ENCODE results near the gene C14orf39. TPM values are rescaled to one million over a fixed set of nuclear protein-coding genes. Genes with fewer than 3 reads are reported as not detected.
"Not testable (repeated sequence)": the region's sequence is repeated elsewhere in the genome, so short reads cannot be mapped to it uniquely, and the experiment has no call there.

Gene C14orf39
- total RNA-seq, 2 donors from 2014 or later = not detected

- H3K9me3 Mint-ChIP-seq = no peaks in the 10 kb centered on the region
- ATAC-seq (no peak), DNase-seq (ENCODE audit: low spot score) (no peak)
- H3K36me3 Mint-ChIP-seq = no peaks in the 10 kb centered on the region
- H3K27ac Mint-ChIP-seq = no peak overlapping the region
- peaks cover 39 to 54% of the 10 kb centered on the region in 2 donors for H3K27me3 Mint-ChIP-seq
- H3K4me3 Mint-ChIP-seq = no peak overlapping the region
- H3K4me1 Mint-ChIP-seq (ENCODE audit: low read depth in 2 of 2) = no peaks in the 10 kb centered on the region
Measured at GRCh38 chr14:60508363-60508706, 22.5 kb upstream of the C14orf39 start.

- DNase-seq (ENCODE audit: low spot score) = no peak
- no peak overlapping the region for H3K4me3 Mint-ChIP-seq
- H3K36me3 Mint-ChIP-seq = no peaks in the 10 kb centered on the region
- H3K4me1 Mint-ChIP-seq (ENCODE audit: low read depth in 2 of 2) = no peaks in the 10 kb centered on the region
- no peak for ATAC-seq
- no peaks in the 10 kb centered on the region for H3K9me3 Mint-ChIP-seq
- no peak overlapping the region for H3K27ac Mint-ChIP-seq
- peaks cover 38 to 56% of the 10 kb centered on the region in 2 donors for H3K27me3 Mint-ChIP-seq
Measured at GRCh38 chr14:60506985-60507829, 21.3 kb upstream of the C14orf39 start.

GRCh38 chr14:60506462-60506984 is 20.7 kb upstream of the C14orf39 start:
- DNase-seq (ENCODE audit: low spot score) (no peak), ATAC-seq (peak in 1 of 2 donors; percentile 24)
- Mint-ChIP-seq H3K27me3 (peaks cover 36 to 56% of the 10 kb centered on the region in 2 donors), H3K4me1 (ENCODE audit: low read depth in 2 of 2) (no peaks in the 10 kb centered on the region), H3K27ac (no peak overlapping the region), H3K9me3 (no peaks in the 10 kb centered on the region), H3K4me3 (no peak overlapping the region), H3K36me3 (no peaks in the 10 kb centered on the region)

GRCh38 chr14:60506010-60506409 is 20.1 kb upstream of the C14orf39 start:
- ATAC-seq (no peak), DNase-seq (ENCODE audit: low spot score) (no peak)
- Mint-ChIP-seq H3K9me3 (no peaks in the 10 kb centered on the region), H3K4me3 (no peak overlapping the region), H3K36me3 (no peaks in the 10 kb centered on the region), H3K27me3 (peaks cover 34 to 59% of the 10 kb centered on the region in 2 donors), H3K4me1 (ENCODE audit: low read depth in 2 of 2) (no peaks in the 10 kb centered on the region), H3K27ac (no peak overlapping the region)

- Mint-ChIP-seq H3K4me3 (no peak overlapping the region), H3K4me1 (ENCODE audit: low read depth in 2 of 2) (no peaks in the 10 kb centered on the region)
Measured at GRCh38 chr14:60505448-60505847, 19.6 kb upstream of the C14orf39 start.

GRCh38 chr14:60502541-60502940 is 16.7 kb upstream of the C14orf39 start:
- peaks cover 29 to 60% of the 10 kb centered on the region in 2 donors for H3K27me3 Mint-ChIP-seq
- H3K4me3 Mint-ChIP-seq = no peak overlapping the region
- ATAC-seq = no peak

More at GRCh38 chr14:60505448-60505847, 19.6 kb upstream of the C14orf39 start:
- DNase-seq (ENCODE audit: low spot score) = no peak
- no peaks in the 10 kb centered on the region for H3K36me3 Mint-ChIP-seq
- peaks cover 36 to 65% of the 10 kb centered on the region in 2 donors for H3K27me3 Mint-ChIP-seq
- ATAC-seq = no peak
- H3K27ac Mint-ChIP-seq = no peak overlapping the region
- no peaks in the 10 kb centered on the region for H3K9me3 Mint-ChIP-seq

GRCh38 chr14:60495946-60496345 is 10.1 kb upstream of the C14orf39 start:
- Mint-ChIP-seq H3K9me3 (peaks cover 3% of the 10 kb centered on the region), H3K27ac (no peak overlapping the region), H3K4me3 (no peak overlapping the region), H3K4me1 (ENCODE audit: low read depth in 2 of 2) (no peaks in the 10 kb centered on the region), H3K27me3 (peaks cover 15 to 18% of the 10 kb centered on the region in 2 donors), H3K36me3 (no peaks in the 10 kb centered on the region)
- ATAC-seq (no peak), DNase-seq (ENCODE audit: low spot score) (no peak)

More at GRCh38 chr14:60502541-60502940, 16.7 kb upstream of the C14orf39 start:
- no peaks in the 10 kb centered on the region for H3K36me3 Mint-ChIP-seq
- DNase-seq (ENCODE audit: low spot score) = no peak
- H3K4me1 Mint-ChIP-seq (ENCODE audit: low read depth in 2 of 2) = no peaks in the 10 kb centered on the region
- H3K27ac Mint-ChIP-seq = no peak overlapping the region
- no peaks in the 10 kb centered on the region for H3K9me3 Mint-ChIP-seq

GRCh38 chr14:60490270-60490669 is 4.4 kb upstream of the C14orf39 start:
- Mint-ChIP-seq H3K4me3 (no peak overlapping the region), H3K27me3 (peaks cover 9 to 11% of the 10 kb centered on the region in 2 donors), H3K36me3 (no peaks in the 10 kb centered on the region), H3K9me3 (peaks cover 3% of the 10 kb centered on the region), H3K27ac (no peak overlapping the region), H3K4me1 (ENCODE audit: low read depth in 2 of 2) (no peaks in the 10 kb centered on the region)
- ATAC-seq = no peak
- DNase-seq (ENCODE audit: low spot score) = no peak

GRCh38 chr14:60488175-60488574 is 2.3 kb upstream of the C14orf39 start:
- ATAC-seq (no peak), DNase-seq (ENCODE audit: low spot score) (no peak)
- H3K4me3 Mint-ChIP-seq = no peak overlapping the region
- peaks cover 3% of the 10 kb centered on the region for H3K9me3 Mint-ChIP-seq
- H3K27ac Mint-ChIP-seq = no peak overlapping the region
- peaks cover 9% of the 10 kb centered on the region in 2 donors for H3K27me3 Mint-ChIP-seq
- no peaks in the 10 kb centered on the region for H3K4me1 Mint-ChIP-seq (ENCODE audit: low read depth in 2 of 2)
- no peaks in the 10 kb centered on the region for H3K36me3 Mint-ChIP-seq

- peaks cover 9% of the 10 kb centered on the region in 2 donors for H3K27me3 Mint-ChIP-seq
- DNase-seq (ENCODE audit: low spot score) = no peak
- ATAC-seq = no peak
- no peaks in the 10 kb centered on the region for H3K36me3 Mint-ChIP-seq
- no peak overlapping the region for H3K4me3 Mint-ChIP-seq
- H3K27ac Mint-ChIP-seq = no peak overlapping the region
- no peaks in the 10 kb centered on the region for H3K4me1 Mint-ChIP-seq (ENCODE audit: low read depth in 2 of 2)
- peaks cover 3% of the 10 kb centered on the region for H3K9me3 Mint-ChIP-seq
Measured at GRCh38 chr14:60487211-60487610, 1.3 kb upstream of the C14orf39 start.

- Mint-ChIP-seq H3K4me3 (no peak overlapping the region), H3K9me3 (peaks cover 4% of the 10 kb centered on the region), H3K27me3 (peaks cover 7 to 8% of the 10 kb centered on the region in 2 donors), H3K27ac (no peak overlapping the region), H3K4me1 (ENCODE audit: low read depth in 2 of 2) (no peaks in the 10 kb centered on the region), H3K36me3 (peaks cover 4% of the 10 kb centered on the region)
- no peak for ATAC-seq
- DNase-seq (ENCODE audit: low spot score) = no peak
Measured at GRCh38 chr14:60485057-60485597, 736 bp downstream of the C14orf39 start.

GRCh38 chr14:60482743-60483142 is 3.1 kb downstream of the C14orf39 start:
- Mint-ChIP-seq H3K4me3 (no peak overlapping the region), H3K4me1 (ENCODE audit: low read depth in 2 of 2) (no peaks in the 10 kb centered on the region), H3K27me3 (peaks cover 14% of the 10 kb centered on the region in 2 donors), H3K9me3 (peaks cover 4% of the 10 kb centered on the region), H3K36me3 (peaks cover 4% of the 10 kb centered on the region), H3K27ac (no peak overlapping the region)
- DNase-seq (ENCODE audit: low spot score) (no peak), ATAC-seq (no peak)

GRCh38 chr14:60480248-60480647 is 5.6 kb downstream of the C14orf39 start:
- H3K4me1 Mint-ChIP-seq (ENCODE audit: low read depth in 2 of 2); DNase-seq (ENCODE audit: low spot score); H3K27ac Mint-ChIP-seq; H3K4me3 Mint-ChIP-seq; ATAC-seq; H3K9me3 Mint-ChIP-seq; H3K36me3 Mint-ChIP-seq: not testable (repeated sequence)
- peaks cover 11 to 14% of the 10 kb centered on the region in 2 donors for H3K27me3 Mint-ChIP-seq

- Mint-ChIP-seq H3K27ac (no peak overlapping the region), H3K4me1 (ENCODE audit: low read depth in 2 of 2) (no peaks in the 10 kb centered on the region), H3K9me3 (no peaks in the 10 kb centered on the region), H3K36me3 (no peaks in the 10 kb centered on the region), H3K4me3 (no peak overlapping the region), H3K27me3 (peaks cover 2 to 7% of the 10 kb centered on the region in 2 donors)
- DNase-seq (ENCODE audit: low spot score) (no peak), ATAC-seq (no peak)
Measured at GRCh38 chr14:60455875-60456274, 30.0 kb downstream of the C14orf39 start.
